CD14-positive monocyte (primary cell): ENCODE results near the gene UNC13C. TPM values are rescaled to one million over a fixed set of nuclear protein-coding genes. Genes with fewer than 3 reads are reported as not detected.
A peak's percentile ranks its signal among the peaks of the same experiment; 100 is the strongest.
"Not testable (repeated sequence)": the region's sequence is repeated elsewhere in the genome, so short reads cannot be mapped to it uniquely, and the experiment has no call there.

ENCODE experiments used
- DNase-seq, 3 donors: peaks; one replicate each; pipeline ENCODE4 v3.0.0-alpha.2; 2011 to 2022
- H2AFZ ChIP-seq: 2 replicates; pipeline ENCODE4 v1.6.0; 2012; ENCODE audit warnings: mild to moderate bottlenecking, low read depth, low read length, inconsistent platforms; ENCODE audit not compliant: insufficient read depth, poor library complexity, severe bottlenecking
- H3K27ac ChIP-seq, 2 donors: 1 replicate in 1 of 2; 2 replicates in 1 of 2; pipeline ENCODE4 v1.5.1; 2012 to 2013; ENCODE audit warnings: low read length in 2 of 2, control low read depth in 1 of 2, inconsistent platforms in 1 of 2, low read depth in 1 of 2, mild to moderate bottlenecking in 1 of 2
- H3K27me3 ChIP-seq, 2 donors: one replicate each; pipeline versions ENCODE4 v1.6.0 to v1.6.1; 2011 to 2013; ENCODE audit warnings: low read length in 2 of 2; ENCODE audit not compliant: control insufficient read depth in 2 of 2, insufficient read depth in 2 of 2
- H3K36me3 ChIP-seq, 2 donors: replicated peaks in 1 of 2; 1 replicate in 1 of 2; 2 replicates in 1 of 2; pipeline versions ENCODE4 v1.5.1 to v1.6.1; 2012 to 2013; ENCODE audit warnings: low read length in 2 of 2, control low read depth in 1 of 2, inconsistent platforms in 1 of 2, mild to moderate bottlenecking in 1 of 2; ENCODE audit not compliant: insufficient read depth in 2 of 2, control insufficient read depth in 1 of 2
- H3K4me1 ChIP-seq, 2 donors: 1 replicate in 1 of 2; 2 replicates in 1 of 2; pipeline versions ENCODE4 v1.5.1 to v1.6.1; 2012 to 2013; ENCODE audit warnings: low read length in 2 of 2, control low read depth in 1 of 2, inconsistent platforms in 1 of 2, mild to moderate bottlenecking in 1 of 2, moderate library complexity in 1 of 2; ENCODE audit not compliant: insufficient read depth in 2 of 2, control insufficient read depth in 1 of 2
- H3K4me2 ChIP-seq: replicated peaks from 2 replicates; pipeline ENCODE3; 2012; ENCODE audit warnings: low read length, moderate library complexity, mild to moderate bottlenecking; ENCODE audit not compliant: poor library complexity, severe bottlenecking; ENCODE audit errors: extremely low read depth
- H3K4me3 ChIP-seq, 3 experiments: fragments of 200-600 bp in 1 of 3; sonication (generic) in 1 of 3; replicated peaks in 1 of 3; 1 replicate in 2 of 3; 2 replicates in 1 of 3; pipeline ENCODE4 v1.5.1; 2011 to 2013; ENCODE audit warnings: low read length in 3 of 3, mild to moderate bottlenecking in 3 of 3, control low read depth in 2 of 3, low read depth in 2 of 3, inconsistent platforms in 1 of 3, moderate library complexity in 1 of 3
- H3K79me2 ChIP-seq: 2 replicates; pipeline ENCODE4 v1.6.0; 2012; ENCODE audit warnings: mild to moderate bottlenecking, control low read depth, inconsistent platforms, low read length, moderate library complexity; ENCODE audit not compliant: insufficient read depth
- H3K9ac ChIP-seq: 2 replicates; pipeline ENCODE4 v1.6.0; 2017; ENCODE audit warnings: low read length, mild to moderate bottlenecking; ENCODE audit not compliant: insufficient read depth, poor library complexity, severe bottlenecking
- H3K9me3 ChIP-seq, 2 donors: replicated peaks in 1 of 2; 1 replicate in 1 of 2; 2 replicates in 1 of 2; pipeline versions ENCODE4 v1.5.1 to v1.6.1; 2012 to 2013; ENCODE audit warnings: low read length in 2 of 2, control low read depth in 1 of 2; ENCODE audit not compliant: control insufficient read depth in 1 of 2, insufficient read depth in 1 of 2
- H4K20me1 ChIP-seq: 2 replicates; pipeline ENCODE4 v1.6.0; 2012; ENCODE audit warnings: mild to moderate bottlenecking, low read length, control low read depth, moderate library complexity; ENCODE audit not compliant: insufficient read depth
- H3K27ac Mint-ChIP-seq, 7 donors: one replicate each; pipeline ENCODE4 v1.8.0; 2020; ENCODE audit warnings: mild to moderate bottlenecking in 7 of 7, mixed read lengths in 7 of 7, moderate library complexity in 6 of 7, inconsistent platforms in 2 of 7
- H3K27me3 Mint-ChIP-seq, 3 donors: one replicate each; pipeline ENCODE4 v1.8.0; 2021 to 2022; ENCODE audit warnings: low read depth in 3 of 3, mild to moderate bottlenecking in 3 of 3, mixed read lengths in 3 of 3, moderate library complexity in 3 of 3, inconsistent platforms in 1 of 3
- H3K36me3 Mint-ChIP-seq, 2 donors: one replicate each; pipeline ENCODE4 v1.8.0; 2020; ENCODE audit warnings: mixed read lengths in 2 of 2, inconsistent platforms in 1 of 2, mild to moderate bottlenecking in 1 of 2
- H3K4me1 Mint-ChIP-seq: one replicate; pipeline ENCODE4 v1.8.0; 2020; ENCODE audit warnings: mild to moderate bottlenecking, mixed read lengths
- H3K4me3 Mint-ChIP-seq, 2 donors: one replicate each; pipeline ENCODE4 v1.8.0; 2020; ENCODE audit warnings: mild to moderate bottlenecking in 2 of 2, mixed read lengths in 2 of 2, moderate library complexity in 1 of 2
- H3K9me3 Mint-ChIP-seq, 7 donors: one replicate each; pipeline ENCODE4 v1.8.0; 2020 to 2022; ENCODE audit warnings: mixed read lengths in 7 of 7, mild to moderate bottlenecking in 6 of 7, moderate library complexity in 6 of 7, inconsistent platforms in 2 of 7
- WGBS: methylation state at CpG from one replicate; pipeline ENCODE4 v1.1.5; 2013; ENCODE audit warnings: missing lambda C conversion rate; ENCODE audit not compliant: insufficient coverage; 5-methylcytosine and 5-hydroxymethylcytosine counted together
- intact Hi-C, 2 donors: fragments of 100-400 bp; cut with micrococcal nuclease; formaldehyde crosslinking; loops; one replicate each; pipeline versions ENCODE4 v1.15.0 to v1.15.1; 2023
- polyA minus RNA-seq: library from RNA; depleted of rRNA, polyadenylated mRNA; stranded (reverse); fragments of >200 nt; gene quantifications from 2 replicates; pipeline ENCODE4 v1.2.3, GENCODE V29; 2012
- polyA plus RNA-seq, 3 donors: library from polyadenylated mRNA; depleted of rRNA in 1 of 3; unstranded in 2 of 3; stranded (reverse) in 1 of 3; fragments of 300-500 nt in 2 of 3; fragments of >200 nt in 1 of 3; fragmentation: Illumina TruSeq in 2 of 3; gene quantifications; 1 replicate in 2 of 3; 2 replicates in 1 of 3; pipeline ENCODE4 v1.2.3, GENCODE V29; 2012 to 2021
- total RNA-seq, 12 experiments: library from RNA in 1 of 12; stranded (reverse) in 1 of 12; fragments of 120-200 nt in 1 of 12; gene quantifications; one replicate each; pipeline ENCODE4 v1.2.4 and lab custom pipeline; 2013 to 2026; ENCODE audit warnings: mixed read lengths in 6 of 12, inconsistent platforms in 1 of 12
- TF ChIP-seq, protein P1 (sequence below): fragments of 200-600 bp; IDR thresholded peaks from one replicate; pipeline ENCODE4 v1.8.0; 2022; ENCODE audit warnings: antibody characterized with exemption, mild to moderate bottlenecking

The UNC13C gene
- not detected for total RNA-seq (2013)
- polyA plus RNA-seq (not detected), polyA minus RNA-seq (not detected in 2 replicates), total RNA-seq (lab: John Stamatoyannopoulos, UW) (0 to 4.7 (median 0.20) reads per million in 11 experiments)

DNA sequence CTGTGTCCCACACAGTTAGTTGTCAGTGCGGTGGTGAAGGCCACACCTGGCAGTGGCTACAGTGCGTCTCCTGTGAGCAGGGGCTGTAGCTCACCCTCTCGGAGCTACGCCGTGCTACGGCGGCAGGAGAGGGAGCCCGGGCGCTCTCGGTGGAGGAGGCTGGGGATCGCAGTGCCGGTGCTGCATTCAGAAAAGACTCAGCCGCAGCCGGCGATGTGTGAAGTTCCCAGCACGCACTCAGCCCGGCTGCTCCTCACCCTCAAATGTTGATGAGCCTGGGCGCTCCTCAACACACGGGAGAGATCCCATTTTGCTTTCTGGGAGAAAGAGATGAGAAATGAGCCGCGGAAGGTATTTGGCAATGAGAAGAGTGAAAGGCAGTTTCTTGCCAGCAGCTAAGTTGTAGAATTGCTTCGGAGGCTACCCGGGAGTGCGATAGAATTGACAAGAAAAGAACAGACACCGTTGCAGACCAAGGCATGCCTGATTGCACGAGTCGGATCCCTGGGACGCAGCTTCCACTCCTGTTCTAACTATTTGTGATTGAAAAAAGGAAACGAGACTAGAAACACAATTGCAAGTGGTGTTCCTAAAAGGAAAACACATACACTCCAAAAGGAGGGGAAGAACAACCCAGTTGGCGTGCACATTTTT lies at the start of gene UNC13C:
UNC13C (plus strand) TSS at position 189 of the 654 bp plus-strand sequence. CDS start 34,463 bp downstream, outside the sequence.
- Histone ChIP-seq H3K27ac (no peak within 1 kb of the TSS), H4K20me1 (no peaks in the 10 kb centered on the region), H2AFZ (no peak within 1 kb of the TSS), H3K4me3 (no peak within 1 kb of the TSS), H3K36me3 (no peaks in the 10 kb centered on the region), H3K4me1 (no peaks in the 10 kb centered on the region), H3K9ac (no peak within 1 kb of the TSS), H3K9me3 (peaks cover 4 to 16% of the 10 kb centered on the region in 2 donors), H3K79me2 (no peaks in the 10 kb centered on the region), H3K27me3 (peaks cover 30 to 33% of the 10 kb centered on the region in 2 donors), H3K4me2 (no peak within 1 kb of the TSS)
- TF ChIP-seq, protein P1, sequence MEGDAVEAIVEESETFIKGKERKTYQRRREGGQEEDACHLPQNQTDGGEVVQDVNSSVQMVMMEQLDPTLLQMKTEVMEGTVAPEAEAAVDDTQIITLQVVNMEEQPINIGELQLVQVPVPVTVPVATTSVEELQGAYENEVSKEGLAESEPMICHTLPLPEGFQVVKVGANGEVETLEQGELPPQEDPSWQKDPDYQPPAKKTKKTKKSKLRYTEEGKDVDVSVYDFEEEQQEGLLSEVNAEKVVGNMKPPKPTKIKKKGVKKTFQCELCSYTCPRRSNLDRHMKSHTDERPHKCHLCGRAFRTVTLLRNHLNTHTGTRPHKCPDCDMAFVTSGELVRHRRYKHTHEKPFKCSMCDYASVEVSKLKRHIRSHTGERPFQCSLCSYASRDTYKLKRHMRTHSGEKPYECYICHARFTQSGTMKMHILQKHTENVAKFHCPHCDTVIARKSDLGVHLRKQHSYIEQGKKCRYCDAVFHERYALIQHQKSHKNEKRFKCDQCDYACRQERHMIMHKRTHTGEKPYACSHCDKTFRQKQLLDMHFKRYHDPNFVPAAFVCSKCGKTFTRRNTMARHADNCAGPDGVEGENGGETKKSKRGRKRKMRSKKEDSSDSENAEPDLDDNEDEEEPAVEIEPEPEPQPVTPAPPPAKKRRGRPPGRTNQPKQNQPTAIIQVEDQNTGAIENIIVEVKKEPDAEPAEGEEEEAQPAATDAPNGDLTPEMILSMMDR = no peak
- peaks cover 7% of the 10 kb centered on the region for H3K4me1 Mint-ChIP-seq
- H3K36me3 Mint-ChIP-seq = no peaks in the 10 kb centered on the region
- H3K9me3 Mint-ChIP-seq = peaks cover 0 to 10% (median 4%) of the 10 kb centered on the region in 7 donors
- WGBS = 1% methylated on average over 25 of the region's 30 CpGs
- H3K27me3 Mint-ChIP-seq = peaks cover 22 to 28% (median 24%) of the 10 kb centered on the region in 3 donors
- no peak for DNase-seq
- peak within 1 kb of the TSS in 1 of 2 donors; percentile 69 for H3K4me3 Mint-ChIP-seq
- no peak within 1 kb of the TSS for H3K27ac Mint-ChIP-seq
- intact Hi-C loops = no loop called here

DNA sequence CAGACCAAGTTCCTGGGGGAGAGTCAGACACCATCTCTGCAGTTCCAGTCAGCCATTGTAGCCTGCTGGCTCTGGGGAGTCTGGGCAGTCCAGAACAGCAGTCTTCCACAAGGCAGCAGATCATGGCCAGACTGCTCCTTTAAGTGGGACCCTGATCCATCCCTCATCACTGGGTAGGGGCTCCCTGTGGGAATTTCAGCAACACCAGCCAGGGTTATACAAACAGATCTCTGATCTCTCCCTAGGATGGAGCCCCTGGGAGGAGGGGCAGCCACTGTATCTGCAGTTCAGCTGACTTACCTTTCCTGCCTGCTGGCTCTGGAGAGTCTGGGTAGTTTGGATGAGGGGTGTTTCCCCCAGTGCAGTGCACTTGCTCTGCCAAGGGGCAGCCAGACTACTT lies 42.1 kb upstream of the UNC13C start:
- H3K4me2 ChIP-seq = no peak overlapping the region
- intact Hi-C loops = no loop called here
- no peaks in the 10 kb centered on the region for H3K36me3 ChIP-seq
- no peak overlapping the region for H3K27ac ChIP-seq
- TF ChIP-seq, protein P1 = no peak
- no peaks in the 10 kb centered on the region for H4K20me1 ChIP-seq
- H3K79me2 ChIP-seq = no peaks in the 10 kb centered on the region
- H2AFZ ChIP-seq = no peak overlapping the region
- DNase-seq = no peak
- H3K36me3 Mint-ChIP-seq = no peaks in the 10 kb centered on the region
- H3K4me3 ChIP-seq = no peak overlapping the region
- peaks cover 0 to 2% (median 0%) of the 10 kb centered on the region in 3 donors for H3K27me3 Mint-ChIP-seq
- H3K9ac ChIP-seq = no peak overlapping the region
- peaks cover 5 to 46% (median 31%) of the 10 kb centered on the region in 7 donors for H3K9me3 Mint-ChIP-seq
- no peaks in the 10 kb centered on the region for H3K4me1 Mint-ChIP-seq
- no peaks in the 10 kb centered on the region for H3K27me3 ChIP-seq
- H3K4me1 ChIP-seq = no peaks in the 10 kb centered on the region
- peaks cover 19 to 37% of the 10 kb centered on the region in 2 donors for H3K9me3 ChIP-seq
- no peak overlapping the region for H3K4me3 Mint-ChIP-seq
- H3K27ac Mint-ChIP-seq = peak overlapping the region in 1 of 7 donors; percentile 23

DNA sequence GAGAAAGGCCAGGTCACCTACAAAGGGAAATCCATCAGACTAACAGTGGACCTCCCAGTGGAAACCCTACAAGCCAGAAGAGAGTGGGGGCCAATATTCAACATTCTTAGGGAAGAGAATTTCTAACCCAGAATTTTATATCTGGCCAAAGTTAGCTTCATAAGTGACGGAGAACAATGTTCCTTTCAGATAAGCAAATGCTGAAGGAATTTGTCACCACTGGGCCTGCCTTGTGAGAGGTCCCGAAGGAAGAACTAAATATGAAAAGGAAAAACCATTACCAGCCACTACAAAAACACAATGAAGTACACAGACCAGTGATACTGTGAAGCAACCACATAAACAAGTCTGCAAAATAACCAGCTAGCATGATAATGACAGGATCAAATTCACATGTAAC lies 40.6 kb upstream of the UNC13C start:
- no CpG with 5 or more reads among the region's 2 CpGs for WGBS
- not testable (repeated sequence) for H3K27ac Mint-ChIP-seq

More for the DNA sequence above, 40.6 kb upstream of the UNC13C start:
- H3K4me2 ChIP-seq, H2AFZ ChIP-seq, H3K36me3 ChIP-seq, H3K4me3 Mint-ChIP-seq, H3K79me2 ChIP-seq, H3K4me1 Mint-ChIP-seq, H3K4me1 ChIP-seq, H4K20me1 ChIP-seq, H3K27ac ChIP-seq, intact Hi-C loops, H3K27me3 ChIP-seq, H3K36me3 Mint-ChIP-seq, H3K4me3 ChIP-seq, H3K27me3 Mint-ChIP-seq, DNase-seq, H3K9ac ChIP-seq: not testable (repeated sequence)
- H3K9me3 Mint-ChIP-seq = peaks cover 5 to 45% (median 26%) of the 10 kb centered on the region in 7 donors
- peaks cover 19 to 37% of the 10 kb centered on the region in 2 donors for H3K9me3 ChIP-seq
